GM18870 (cell line): ENCODE results near the gene FLT3.
"Not testable (repeated sequence)": the region's sequence is repeated elsewhere in the genome, so short reads cannot be mapped to it uniquely, and the experiment has no call there.

Experiments
- ATAC-seq: cut with Tn5 transposase; IDR thresholded peaks from one replicate; pipeline ENCODE4 v1.9.1; 2021; ENCODE audit warnings: moderate library complexity; ENCODE audit not compliant: unreplicated experiment

FLT3 gene

DNA sequence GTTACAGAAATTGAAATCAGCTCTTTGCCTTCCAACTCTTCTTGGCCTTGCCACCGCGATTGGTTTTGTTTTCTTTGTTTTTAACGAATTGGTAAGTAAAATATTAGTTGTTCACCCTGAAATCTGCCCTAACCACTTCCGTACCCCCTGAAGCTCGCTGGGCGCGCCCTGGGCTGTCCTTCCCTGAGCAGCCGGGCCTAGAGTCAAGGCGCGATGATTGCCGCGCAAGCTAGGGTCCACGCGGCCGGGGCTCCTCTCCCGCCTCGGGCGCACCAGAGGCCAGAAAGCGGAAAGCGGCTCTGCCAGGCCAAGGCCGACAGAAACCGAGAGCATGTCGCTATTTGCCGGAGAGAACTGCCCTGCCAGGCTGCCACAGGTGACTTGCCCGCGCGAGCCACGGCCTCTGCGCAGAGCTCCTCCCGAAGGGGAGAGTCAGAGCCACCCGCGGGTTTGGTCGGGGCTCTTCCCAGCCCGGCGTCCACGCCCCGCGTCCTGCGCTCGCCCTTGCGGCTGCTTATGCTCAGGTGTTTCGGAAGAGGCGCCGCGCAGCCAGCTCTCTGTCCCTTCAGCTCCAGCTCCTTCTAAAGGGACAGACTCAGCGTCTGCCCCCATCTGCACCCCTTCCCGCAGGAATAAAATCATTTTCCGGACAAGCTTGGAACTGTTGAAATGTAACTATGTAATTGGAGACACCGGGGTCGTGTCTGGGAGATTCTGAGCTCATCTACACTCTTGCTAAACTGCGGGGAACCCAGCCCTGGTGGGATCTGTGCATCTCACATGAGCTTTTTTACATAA lies 124.6 kb downstream of the FLT3 start:
- ATAC-seq, result no peak

DNA sequence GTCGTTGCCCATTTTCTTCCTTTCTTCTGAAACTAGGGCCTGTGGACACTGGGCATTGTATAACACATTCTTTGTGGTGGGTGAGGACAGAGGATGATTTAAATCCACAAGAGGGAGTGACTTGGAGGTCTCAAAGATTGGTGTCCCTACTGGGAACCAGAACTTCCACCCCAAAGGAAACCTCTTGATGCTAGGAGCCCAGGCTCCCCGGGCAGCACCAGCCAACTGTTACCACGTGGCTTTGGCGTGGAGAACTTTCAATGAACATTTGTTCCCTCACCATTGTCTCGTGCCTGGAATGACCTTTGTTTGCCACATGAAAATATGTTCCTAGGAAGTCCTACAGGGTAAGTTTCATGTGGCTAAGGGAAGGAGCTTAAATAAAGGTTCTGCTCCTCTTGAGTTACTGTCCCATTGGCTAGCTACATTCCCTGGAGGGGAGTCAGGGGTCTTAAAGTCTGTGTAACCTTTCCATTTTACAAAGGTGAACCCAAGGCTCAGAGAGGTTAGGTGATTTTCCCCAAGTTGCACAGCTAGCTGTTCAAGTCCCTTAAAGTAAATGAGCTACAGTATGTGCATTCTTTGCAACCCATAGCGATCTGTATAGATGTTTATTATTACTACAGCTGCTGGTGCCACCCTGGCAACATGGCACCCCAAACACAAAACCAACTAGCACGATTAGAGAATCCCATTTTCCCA lies 126.3 kb downstream of the FLT3 start:
- no peak for ATAC-seq

DNA sequence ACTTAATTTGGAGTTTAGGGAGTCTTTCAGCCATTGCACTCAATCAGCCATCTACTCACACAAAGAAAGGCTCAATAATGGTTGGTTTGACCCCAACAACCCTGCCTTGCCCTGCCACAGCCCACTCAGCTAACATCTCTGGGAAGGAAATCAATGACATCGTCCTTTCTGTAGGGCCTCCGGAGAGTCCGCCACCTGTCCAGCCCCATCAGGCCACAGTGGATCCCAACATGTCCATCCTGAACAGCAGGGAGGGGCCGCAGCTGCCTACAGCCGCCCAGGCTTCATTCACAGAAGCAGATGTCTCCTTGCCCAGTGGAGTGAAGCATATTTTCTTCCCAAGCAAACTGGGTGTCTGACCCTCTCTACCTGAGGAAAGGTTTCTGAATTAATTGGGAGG lies 127.1 kb downstream of the FLT3 start:
- no peak for ATAC-seq

DNA sequence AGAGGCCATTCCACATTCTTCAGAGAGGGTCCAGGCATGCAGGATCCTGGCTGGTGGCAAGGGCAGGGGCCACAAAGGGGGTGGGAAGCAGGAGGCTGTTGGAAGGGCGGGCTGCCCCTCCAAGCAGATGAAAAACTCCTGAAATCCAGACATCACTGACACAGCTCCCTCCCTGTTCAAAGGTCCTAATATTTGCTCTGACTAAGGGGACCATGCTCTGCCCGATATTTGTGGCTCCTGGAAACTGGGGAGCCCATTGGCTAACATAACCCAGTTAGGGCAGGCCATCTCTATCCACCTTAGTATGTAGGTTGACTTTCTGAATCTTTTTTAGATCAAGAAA lies 127.9 kb downstream of the FLT3 start:
- no peak for ATAC-seq

DNA sequence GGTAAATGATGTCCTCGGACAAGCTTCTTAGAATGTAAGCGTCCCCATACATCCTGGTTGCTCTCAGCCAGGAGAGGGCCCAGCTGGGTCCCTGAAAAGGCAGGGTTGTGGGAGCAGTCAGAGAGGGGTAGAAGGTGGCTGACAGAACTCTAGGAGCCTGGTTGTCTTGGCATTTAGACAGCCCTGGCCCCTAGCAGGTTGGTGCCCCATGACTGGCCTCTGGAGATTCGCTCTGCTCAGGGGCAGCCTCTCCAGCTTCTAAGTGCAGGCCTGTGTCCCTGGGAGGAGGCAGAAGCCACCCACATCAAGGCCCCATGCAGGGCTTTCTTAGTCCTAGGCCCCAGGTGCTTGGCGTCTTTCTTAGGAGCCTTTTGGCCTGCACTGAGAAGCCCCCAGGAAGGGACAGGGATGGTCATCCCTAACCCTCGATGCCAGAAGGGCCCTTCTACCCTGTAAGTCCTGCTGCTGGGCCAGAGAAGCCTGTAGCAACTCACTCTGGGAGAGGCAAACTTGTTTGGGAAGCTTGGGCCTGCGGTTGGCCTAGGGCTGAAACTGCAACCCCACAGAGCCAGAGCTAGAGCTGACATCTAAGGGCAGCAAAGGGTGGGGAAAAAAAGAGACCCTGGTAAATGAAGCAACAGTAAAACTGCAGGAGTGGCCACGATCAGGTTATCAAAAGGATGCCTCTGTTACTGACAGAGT lies 128.4 kb downstream of the FLT3 start:
- ATAC-seq, result no peak

DNA sequence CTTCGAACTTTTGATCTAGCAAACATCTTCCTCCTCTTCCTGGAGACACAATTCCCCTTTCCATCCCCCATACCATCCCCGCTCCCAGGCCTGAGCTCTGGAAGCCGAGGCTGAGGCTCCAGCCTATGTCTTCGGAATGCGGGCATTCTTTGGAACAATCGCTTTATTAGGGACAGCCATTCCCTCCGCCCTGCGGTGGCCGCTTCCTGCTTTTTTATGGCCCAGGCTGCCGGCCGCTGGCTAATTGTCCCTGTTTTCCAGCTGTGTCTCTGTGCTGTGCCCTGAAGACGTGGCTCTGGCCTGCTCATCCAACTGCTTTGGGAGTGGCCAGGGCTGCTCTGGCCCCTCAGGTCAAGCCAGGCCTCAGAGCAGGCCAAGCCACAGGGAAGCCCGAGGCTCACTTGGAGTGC lies 129.1 kb downstream of the FLT3 start:
- ATAC-seq, result no peak

DNA sequence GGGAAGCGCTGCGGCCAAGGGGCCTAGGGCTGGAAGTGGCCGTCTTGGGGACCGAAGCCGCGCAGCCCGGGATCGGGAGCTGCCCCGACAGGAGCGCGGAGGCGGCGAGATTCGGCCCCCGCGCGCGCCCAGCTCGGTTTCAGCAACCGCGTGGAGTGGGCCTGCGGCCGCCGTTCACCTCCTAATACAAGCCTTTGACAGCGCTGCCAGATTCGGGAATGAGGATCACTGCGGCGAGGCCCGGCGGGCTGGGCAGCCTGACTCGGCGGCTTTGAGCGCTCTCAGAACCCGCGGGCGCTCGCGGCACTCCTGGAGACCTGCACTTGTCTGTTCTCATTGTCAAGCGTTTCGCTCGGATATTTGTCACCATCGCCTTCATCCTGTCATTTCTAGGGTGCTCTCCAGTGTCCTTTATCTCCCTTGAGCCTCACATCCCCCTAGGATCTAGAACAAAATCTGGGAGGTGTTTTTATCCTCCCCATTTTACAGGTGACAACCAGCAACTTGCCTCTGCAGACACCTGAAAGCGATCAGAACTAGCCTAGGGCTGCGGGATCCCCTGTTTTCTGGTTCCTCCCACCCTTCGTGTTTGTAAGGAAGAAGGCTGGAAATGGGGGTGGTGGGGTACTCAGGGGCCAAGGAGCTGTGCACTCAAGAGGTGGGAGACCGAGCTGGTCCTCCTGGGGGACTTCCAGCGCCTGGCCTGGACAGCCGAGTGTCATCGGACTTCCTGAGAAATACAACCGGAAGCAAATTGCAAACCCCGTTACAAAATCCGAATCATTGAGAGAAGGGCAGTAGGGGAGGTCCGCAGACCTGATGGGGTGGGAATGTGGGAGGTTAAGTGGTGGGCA lies 129.8 kb downstream of the FLT3 start:
- no peak for ATAC-seq

DNA sequence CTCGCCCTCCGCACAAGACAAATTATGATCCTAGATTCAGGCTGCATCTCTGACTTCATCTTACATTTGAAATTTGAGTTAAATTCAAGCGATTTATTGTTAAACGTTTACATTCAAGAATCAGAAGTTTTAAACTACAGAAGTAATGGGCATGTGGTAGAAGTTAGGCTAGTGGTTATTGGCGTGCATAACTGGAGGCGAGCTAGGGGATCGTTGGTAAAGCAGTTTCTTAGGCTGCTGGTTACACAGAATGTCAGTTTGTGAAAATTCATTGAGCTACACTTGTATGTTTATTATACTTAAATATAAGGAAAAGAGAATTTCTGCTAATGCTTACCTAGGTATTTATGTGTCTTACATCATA lies 130.5 kb downstream of the FLT3 start:
- ATAC-seq, result no peak

DNA sequence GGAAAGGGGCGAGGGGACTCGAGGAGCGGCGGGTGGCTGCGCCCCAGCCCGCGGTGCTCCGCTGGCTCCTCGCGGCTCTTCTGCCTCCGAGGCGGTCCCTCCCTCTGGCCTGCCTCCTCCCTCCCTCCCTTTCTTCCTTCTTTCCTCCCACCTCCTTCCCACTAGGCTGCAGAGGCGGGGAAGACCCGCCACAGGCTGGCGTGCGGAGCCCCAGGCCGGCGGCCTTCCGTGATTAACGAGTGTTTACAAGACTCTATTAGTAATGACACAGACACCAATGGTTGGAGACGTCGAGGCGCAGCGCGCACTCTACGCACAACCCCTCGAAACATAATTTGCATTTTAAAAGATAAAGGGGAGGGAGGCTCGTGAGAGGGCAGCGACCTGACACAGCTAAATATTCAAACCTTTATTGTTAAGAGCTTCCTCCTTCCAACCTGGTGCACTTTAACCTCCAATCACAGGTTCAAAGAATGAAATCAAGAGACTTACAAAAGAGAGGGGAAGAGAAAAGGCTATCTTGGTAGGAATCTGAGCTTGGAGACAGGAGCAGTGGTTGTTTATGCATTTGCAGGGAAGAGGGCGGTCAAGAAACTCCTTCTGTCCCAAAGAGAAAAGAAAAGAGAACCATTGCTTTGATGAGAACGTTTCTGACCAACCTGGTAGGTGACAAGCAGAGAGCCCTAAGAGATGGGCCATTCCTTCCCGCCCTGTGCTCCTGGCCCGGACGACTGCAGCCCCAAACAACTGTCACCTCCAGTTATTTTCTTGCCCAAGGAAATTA lies 131.1 kb downstream of the FLT3 start, which contains the start of gene CDX2:
CDX2 (minus strand) TSS at position 234 of the 784 bp plus-strand sequence. CDS start 309 bp downstream, outside the sequence.
- ATAC-seq, result no peak

DNA sequence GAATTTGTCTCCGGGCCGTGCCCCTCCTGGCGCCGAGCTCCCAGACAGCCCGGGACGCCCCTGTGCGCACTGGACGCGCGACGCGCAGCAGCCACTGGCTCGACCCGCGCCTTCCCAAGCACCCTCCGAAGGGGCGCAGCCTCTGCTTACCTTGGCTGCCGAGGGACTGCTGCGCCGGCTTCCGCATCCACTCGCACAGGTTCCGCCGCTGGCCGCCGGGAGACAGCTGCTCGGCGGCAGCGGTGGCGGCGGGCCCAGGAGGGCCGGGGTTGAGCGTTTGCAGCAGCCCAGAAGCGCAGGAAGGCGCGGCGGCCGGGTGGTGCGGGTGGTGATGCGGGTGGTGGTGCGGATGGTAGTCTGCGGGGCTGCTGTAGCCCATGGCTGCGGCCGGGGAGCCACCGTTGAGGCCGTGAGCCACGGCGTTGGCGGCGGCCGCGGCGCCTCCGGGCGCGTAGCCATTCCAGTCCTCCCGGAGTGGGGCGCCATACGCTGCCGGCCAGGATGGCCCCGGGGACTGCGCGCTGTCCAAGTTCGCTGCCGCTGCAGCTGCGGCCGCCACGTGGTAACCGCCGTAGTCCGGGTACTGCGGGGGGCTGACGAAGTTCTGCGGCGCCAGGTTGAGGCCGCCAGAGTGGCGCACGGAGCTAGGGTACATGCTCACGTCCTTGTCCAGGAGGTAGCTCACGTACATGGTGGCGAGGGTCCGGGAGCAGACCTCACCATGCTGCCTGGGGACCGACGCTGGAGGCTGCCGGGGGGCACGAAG lies 131.9 kb downstream of the FLT3 start:
- ATAC-seq, result no peak

DNA sequence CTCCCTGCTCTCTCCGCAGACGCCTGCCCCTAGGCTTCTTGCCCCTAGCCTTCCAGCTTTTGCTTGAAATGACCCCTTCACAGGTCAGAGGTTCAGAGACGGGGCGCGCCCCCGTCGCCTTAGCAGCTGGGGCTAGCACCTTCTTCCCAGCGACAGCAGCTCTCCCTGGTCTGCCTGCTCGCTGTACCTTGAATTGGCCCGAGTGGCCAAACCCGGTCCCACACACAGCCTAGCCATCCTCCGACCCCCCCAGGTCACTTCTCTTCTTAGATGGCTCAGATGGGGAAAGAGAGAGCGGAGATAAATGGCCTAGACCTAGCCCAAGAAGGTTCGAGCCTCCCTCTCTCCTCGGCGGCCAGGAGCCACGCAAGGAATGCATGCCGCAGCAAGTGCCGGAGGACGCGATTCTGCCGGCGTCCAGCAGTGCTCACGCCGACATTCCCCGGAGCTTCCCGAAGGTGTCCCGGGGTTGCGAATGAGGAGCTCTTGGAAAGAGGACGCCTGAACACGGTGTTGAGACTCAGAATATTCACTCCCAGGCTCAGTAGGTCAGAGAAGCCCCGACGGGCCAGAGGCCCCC lies 132.6 kb downstream of the FLT3 start:
- ATAC-seq, result no peak

DNA sequence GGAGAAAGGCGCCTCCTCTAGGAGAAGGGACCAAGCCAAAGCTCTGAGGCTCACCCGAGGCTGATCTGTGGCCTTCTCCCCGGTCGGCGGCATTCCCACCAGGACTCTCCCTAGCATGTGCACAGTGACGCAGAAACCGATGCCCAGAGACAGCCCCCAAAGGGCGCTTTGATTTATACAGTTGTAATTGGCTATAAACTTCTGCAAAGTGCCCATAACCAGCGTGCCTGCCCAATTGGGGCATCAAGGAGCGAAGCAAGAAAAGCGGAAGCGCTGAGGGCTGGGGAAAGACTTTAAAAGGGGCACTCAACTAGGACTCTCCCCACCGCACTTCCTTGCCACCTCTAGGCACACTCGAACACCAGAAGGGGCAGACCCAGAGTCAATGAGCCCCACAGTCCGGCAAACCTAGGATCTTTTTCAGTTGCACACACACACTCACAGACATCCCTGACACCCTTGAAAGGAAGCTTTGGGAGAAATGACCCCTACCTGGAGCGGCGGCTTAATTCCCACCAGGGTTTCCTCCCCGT lies 133.1 kb downstream of the FLT3 start:
- no peak for ATAC-seq

DNA sequence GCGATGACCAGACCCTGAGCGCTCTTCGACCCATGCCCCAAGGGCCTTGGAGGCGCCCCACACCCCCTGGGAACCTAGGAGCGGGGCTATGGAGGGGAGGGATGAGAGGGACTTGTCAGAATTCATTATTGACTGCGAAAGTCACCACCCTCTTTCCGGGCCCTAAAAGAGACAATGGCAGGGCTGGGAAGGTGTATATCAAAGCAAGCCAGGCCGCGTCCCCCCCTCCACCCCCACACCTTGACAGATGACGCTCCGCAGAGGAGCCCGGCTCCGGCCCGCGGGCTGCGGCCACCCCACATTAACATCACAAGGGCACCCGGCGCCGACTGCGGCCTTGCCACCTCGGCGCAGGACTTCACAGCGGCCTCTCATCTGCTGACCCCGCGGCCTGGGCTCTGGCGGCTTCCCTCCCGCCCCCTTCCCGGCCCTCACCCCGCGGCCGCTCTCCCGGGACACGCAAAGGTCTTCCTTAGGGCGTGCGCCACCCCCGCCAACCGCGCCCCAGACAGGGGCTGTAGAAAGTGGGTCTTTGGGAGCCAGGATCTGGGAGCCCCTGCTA lies 133.7 kb downstream of the FLT3 start:
- no peak for ATAC-seq

DNA sequence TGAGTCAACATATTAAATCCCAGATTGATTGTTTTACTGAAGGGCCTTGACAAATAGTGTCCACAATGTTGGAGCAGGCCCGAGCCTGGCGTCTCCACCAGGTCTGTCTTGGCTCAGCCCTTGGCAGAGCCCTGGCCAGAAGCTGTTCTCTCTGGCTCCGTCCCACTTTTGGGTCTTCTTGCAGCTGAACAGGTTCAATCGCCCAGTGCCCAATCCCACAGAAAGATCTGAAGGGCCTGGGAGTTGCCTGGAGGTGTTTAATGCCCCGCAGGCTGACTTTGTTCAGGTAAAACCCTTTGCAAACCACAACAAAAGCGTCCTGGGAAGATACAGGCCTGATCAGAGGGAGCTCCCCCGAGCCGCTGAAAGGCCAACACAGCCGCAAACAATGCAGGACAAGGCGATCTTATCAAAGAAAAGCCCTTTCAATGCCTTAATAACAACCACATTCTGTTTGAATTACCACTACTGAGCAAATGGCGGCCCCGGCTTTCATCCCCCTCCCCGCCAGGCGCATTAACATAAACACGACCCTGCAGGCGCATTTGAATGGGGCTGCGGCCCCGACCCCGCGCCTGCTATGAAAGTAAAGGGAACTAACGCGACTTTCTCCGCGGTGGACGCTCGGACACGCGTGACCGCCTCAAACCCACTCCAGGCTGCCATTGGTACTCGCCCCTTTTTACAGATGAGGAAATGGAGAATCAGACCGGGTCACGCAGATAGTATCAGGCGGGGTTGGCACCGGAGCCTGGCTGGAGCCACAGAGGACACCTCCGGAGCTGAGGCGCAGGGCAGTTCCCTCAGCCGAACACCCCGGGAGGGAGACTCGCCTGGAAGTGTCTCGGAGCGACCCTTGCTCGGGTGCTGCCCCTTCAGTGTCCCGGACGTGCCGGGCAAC lies 134.4 kb downstream of the FLT3 start:
- ATAC-seq, result no peak

DNA sequence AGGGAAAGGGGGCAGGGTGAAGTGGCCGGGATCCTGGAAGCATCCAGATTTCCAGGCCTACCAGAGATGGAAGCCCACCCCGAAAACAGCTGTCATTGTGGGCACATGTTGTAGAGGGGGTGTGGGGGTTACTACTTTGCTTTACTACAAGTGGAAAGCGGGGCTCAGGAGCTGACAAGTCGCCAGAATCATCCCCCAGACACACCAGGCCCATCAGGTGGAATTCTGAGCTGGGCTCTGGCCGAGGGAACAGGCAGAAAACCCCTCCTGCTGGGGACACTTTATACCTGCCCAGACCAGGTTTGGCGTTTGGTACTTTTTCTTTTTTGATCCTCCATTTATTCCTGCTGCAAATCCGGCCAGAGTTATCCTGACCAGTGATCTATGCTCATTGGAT lies 135.0 kb downstream of the FLT3 start:
- ATAC-seq, result no peak

DNA sequence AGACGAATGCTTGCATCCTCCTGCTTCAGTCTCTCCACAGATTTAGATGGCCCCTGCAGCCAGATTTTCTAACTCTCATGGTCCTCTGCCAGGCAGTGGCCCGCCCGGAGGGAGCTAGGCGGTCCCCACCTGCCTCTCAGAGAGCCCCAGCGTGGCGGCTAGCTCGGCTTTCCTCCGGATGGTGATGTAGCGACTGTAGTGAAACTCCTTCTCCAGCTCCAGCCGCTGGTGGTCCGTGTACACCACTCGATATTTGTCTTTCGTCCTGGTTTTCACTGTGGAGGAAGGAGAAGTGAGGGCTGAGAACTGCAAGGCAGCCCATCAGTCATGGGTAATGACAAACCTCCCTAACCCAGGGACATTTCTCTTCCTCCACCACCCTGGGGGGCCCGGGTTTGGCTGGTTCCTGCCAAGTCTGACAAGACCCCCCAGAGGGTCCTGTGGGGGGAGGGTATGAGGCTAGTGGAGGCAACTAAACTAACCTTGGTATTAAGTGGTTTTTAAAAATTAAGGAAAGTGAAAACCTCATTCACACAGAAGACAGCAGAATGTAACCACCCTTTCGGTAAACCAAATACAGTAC lies 135.5 kb downstream of the FLT3 start:
- ATAC-seq, result no peak

DNA sequence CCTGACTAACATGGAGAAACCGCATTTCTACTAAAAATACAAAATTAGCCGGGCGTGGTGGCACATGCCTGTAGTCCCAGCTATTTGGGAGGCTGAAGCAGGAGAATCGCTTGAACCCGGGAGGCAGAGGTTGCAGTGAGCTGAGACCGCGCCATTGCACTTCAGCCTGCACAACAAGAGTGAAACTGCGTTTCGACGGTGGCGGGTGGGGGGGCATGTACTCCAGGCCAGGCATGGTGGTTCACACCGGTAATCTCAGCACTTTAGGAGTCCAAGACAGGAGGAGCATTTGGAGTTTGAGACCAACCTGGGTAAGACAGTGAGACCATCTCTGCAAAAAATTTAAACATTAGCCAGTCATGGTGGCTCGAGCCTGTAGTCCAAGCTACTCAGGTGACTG lies 136.2 kb downstream of the FLT3 start:
- ATAC-seq, result not testable (repeated sequence)
